ENCODE results near the gene PIANP. TPM values are rescaled to one million over a fixed set of nuclear protein-coding genes. Genes with fewer than 3 reads are reported as not detected.

The PIANP gene
- total RNA-seq, 1 donor from 2014 or later: not detected

- no peak for DNase-seq (ENCODE audit: low read depth in 2 of 2)
Observed at GRCh38 chr12:6672143-6672542, 28.5 kb downstream of the PIANP start.

GRCh38 chr12:6667559-6668210 is 32.9 kb downstream of the PIANP start:
- DNase-seq (ENCODE audit: low read depth in 2 of 2): no peak

- DNase-seq (ENCODE audit: low read depth in 2 of 2): no peak
Observed at GRCh38 chr12:6666211-6666610, 34.4 kb downstream of the PIANP start.

GRCh38 chr12:6664902-6665301 is 35.7 kb downstream of the PIANP start:
- DNase-seq (ENCODE audit: low read depth in 2 of 2): no peak

GRCh38 chr12:6662906-6663742 is 37.5 kb downstream of the PIANP start, which contains the start of gene ING4:
Gene ING4, minus strand, starts transcription at chr12:6663119. Its CDS starts 18 bp downstream, at chr12:6663101.
- peak; percentile 99 to 100 for DNase-seq (ENCODE audit: low read depth in 2 of 2)

GRCh38 chr12:6662602-6662905 is 38.1 kb downstream of the PIANP start:
- no peak for DNase-seq (ENCODE audit: low read depth in 2 of 2)

GRCh38 chr12:6653987-6654386 is 46.6 kb downstream of the PIANP start:
- DNase-seq (ENCODE audit: low read depth in 2 of 2): no peak

GRCh38 chr12:6653342-6653741 is 47.3 kb downstream of the PIANP start:
- no peak for DNase-seq (ENCODE audit: low read depth in 2 of 2)

GRCh38 chr12:6652391-6652790 is 48.2 kb downstream of the PIANP start:
- no peak for DNase-seq (ENCODE audit: low read depth in 2 of 2)

GRCh38 chr12:6650832-6651231 is 49.8 kb downstream of the PIANP start:
- no peak for DNase-seq (ENCODE audit: low read depth in 2 of 2)

GRCh38 chr12:6647083-6647604 is 53.5 kb downstream of the PIANP start, which contains the start of gene ACRBP:
Gene ACRBP, minus strand, starts transcription at chr12:6647432. Its CDS starts 66 bp downstream, at chr12:6647366.
- peak in 1 of 2 donors; percentile 71 for DNase-seq (ENCODE audit: low read depth in 2 of 2)

- DNase-seq (ENCODE audit: low read depth in 2 of 2): no peak
Observed at GRCh38 chr12:6646276-6647082, 54.1 kb downstream of the PIANP start.

- DNase-seq (ENCODE audit: low read depth in 2 of 2): no peak
Observed at GRCh38 chr12:6644903-6645302, 55.7 kb downstream of the PIANP start.

- DNase-seq (ENCODE audit: low read depth in 2 of 2): no peak
Observed at GRCh38 chr12:6644257-6644596, 56.4 kb downstream of the PIANP start.

Other genes starting within 250 kb of the PIANP start
- 13.5 and 30.0 TPM in 2 replicates for gene TAPBPL, start 248.8 kb downstream of the PIANP start, total RNA-seq
- gene VAMP1, start 230.1 kb downstream of the PIANP start, total RNA-seq: 1.5 and 3.3 TPM in 2 replicates
- 70.5 and 106 TPM in 2 replicates for gene MRPL51, start 207.6 kb downstream of the PIANP start, total RNA-seq
- gene NCAPD2, start 206.7 kb downstream of the PIANP start, total RNA-seq: 22.3 and 52.6 TPM in 2 replicates
- gene GAPDH, start 166.3 kb downstream of the PIANP start, total RNA-seq: 4,334 and 4,542 TPM in 2 replicates
- gene IFFO1, start 144.8 kb downstream of the PIANP start, total RNA-seq: 8.3 and 15.4 TPM in 2 replicates
- 10.4 and 13.4 TPM in 2 replicates for gene NOP2, start 132.5 kb downstream of the PIANP start, total RNA-seq
- gene CHD4, start 93.4 kb downstream of the PIANP start, total RNA-seq: 181 and 200 TPM in 2 replicates
- gene LPAR5, start 64.9 kb downstream of the PIANP start, total RNA-seq: under 0.01 TPM in 1 of 2 replicates, not detected in the other
- gene ACRBP, start 53.4 kb downstream of the PIANP start, total RNA-seq: 0.39 and 0.51 TPM in 2 replicates
- gene ING4, start 37.7 kb downstream of the PIANP start, total RNA-seq: 31.1 and 41.1 TPM in 2 replicates
- gene ZNF384, start 11.4 kb downstream of the PIANP start, total RNA-seq: 6.4 and 11.6 TPM in 2 replicates
- gene COPS7A, start 23.2 kb upstream of the PIANP start, total RNA-seq: 35.8 and 50.4 TPM in 2 replicates
- 76.4 and 115 TPM in 2 replicates for gene MLF2, start 52.3 kb upstream of the PIANP start, total RNA-seq
- gene PTMS, start 65.5 kb upstream of the PIANP start, total RNA-seq: 43.3 and 50.8 TPM in 2 replicates
- gene LAG3, start 71.7 kb upstream of the PIANP start, total RNA-seq: under 0.01 and 0.13 TPM in 2 replicates
- gene CD4, start 88.7 kb upstream of the PIANP start, total RNA-seq: not detected in 2 replicates
- gene GPR162, start 121.0 kb upstream of the PIANP start, total RNA-seq: 0.51 and 0.76 TPM in 2 replicates
- 18.2 and 22.6 TPM in 2 replicates for gene P3H3, start 127.6 kb upstream of the PIANP start, total RNA-seq
- gene GNB3, start 140.1 kb upstream of the PIANP start, total RNA-seq: 0.13 and 0.25 TPM in 2 replicates
- gene CDCA3, start 150.5 kb upstream of the PIANP start, total RNA-seq: 5.7 and 11.8 TPM in 2 replicates
- gene USP5, start 151.3 kb upstream of the PIANP start, total RNA-seq: 82.5 and 83.7 TPM in 2 replicates
- gene TPI1, start 166.7 kb upstream of the PIANP start, total RNA-seq: 778 and 977 TPM in 2 replicates
- gene SPSB2, start 172.5 kb upstream of the PIANP start, total RNA-seq: 2.9 and 3.3 TPM in 2 replicates
- 2.0 and 2.1 TPM in 2 replicates for gene LRRC23, start 204.0 kb upstream of the PIANP start, total RNA-seq
- 1.0 and 1.4 TPM in 2 replicates for gene ENO2, start 213.8 kb upstream of the PIANP start, total RNA-seq
- gene ATN1, start 227.1 kb upstream of the PIANP start, total RNA-seq: 5.1 and 12.1 TPM in 2 replicates
- not detected in 2 replicates for gene RNU7-1, start 243.0 kb upstream of the PIANP start, total RNA-seq
- 88.7 and 206 TPM in 2 replicates for gene C12orf57, start 243.2 kb upstream of the PIANP start, total RNA-seq

Data from dermis microvascular lymphatic vessel endothelial cell (primary cell).